Left ventricle myocardium inferior (tissue), 1 donor: ENCODE measurements around the gene ETV4. TPM values are rescaled to one million over a fixed set of nuclear protein-coding genes. Genes with fewer than 3 reads are reported as not detected.
A peak's percentile ranks its signal among the peaks of the same experiment; 100 is the strongest.

Experiments used
- DNase-seq: peaks from one replicate; pipeline ENCODE4 v3.0.0-alpha.2; 2020
- H3K27ac ChIP-seq: fragments of 200-600 bp; replicated peaks from 2 replicates; pipeline ENCODE4 v1.8.0; 2021
- H3K27me3 ChIP-seq: fragments of 200-600 bp; 2 replicates; pipeline ENCODE4 v1.8.0; 2021; ENCODE audit warnings: low read depth
- H3K36me3 ChIP-seq: fragments of 200-600 bp; 2 replicates; pipeline ENCODE4 v1.8.0; 2021
- H3K4me1 ChIP-seq: fragments of 200-600 bp; 2 replicates; pipeline ENCODE4 v1.8.0; 2021
- H3K4me3 ChIP-seq: fragments of 200-600 bp; 2 replicates; pipeline ENCODE4 v1.8.0; 2021; ENCODE audit warnings: mild to moderate bottlenecking, moderate library complexity
- H3K9me3 ChIP-seq: fragments of 200-600 bp; replicated peaks from 2 replicates; pipeline ENCODE4 v1.8.0; 2021
- CTCF ChIP-seq: fragments of 200-600 bp; IDR thresholded peaks from 2 replicates; pipeline ENCODE4 v1.8.0; 2021; ENCODE audit warnings: antibody characterized with exemption, mild to moderate bottlenecking, borderline replicate concordance
- intact Hi-C: fragments of 100-400 bp; cut with micrococcal nuclease; formaldehyde crosslinking; loops from one replicate; pipeline ENCODE4 v1.11.0; 2022
- total RNA-seq: library from RNA; stranded (reverse); fragmentation: NEBNext Ultra II Directional; extraction: Animal tissue kit (Norgen Biotek cat#: 25700); gene quantifications from one replicate; pipeline ENCODE4 v1.2.1, GENCODE V29; 2021
- donor health status: DM: no; HTN: yes; CAD: no; lungs with severe emphysema.

ETV4 gene
- total RNA-seq, 1 donor from 2014 or later, result 0.60 TPM

- TF ChIP-seq CTCF, result no peak
- Histone ChIP-seq H3K27ac (peak overlapping the region; percentile 75), H3K27me3 (no peaks in the 10 kb centered on the region)
These were observed 31.7 kb upstream of the ETV4 start for GRCh38 chr17:43577664-43578403.

GRCh38 chr17:43576563-43577229 lies 30.6 kb upstream of the ETV4 start:
- H3K27ac ChIP-seq, result no peak overlapping the region
- intact Hi-C loops, result loop anchor here (2.0 kb wide), 1 partner anchor 96 kb away; no protein-coding TSS in a partner anchor
- DNase-seq, result peak; percentile 62
- no peak overlapping the region for H3K4me3 ChIP-seq
- H3K36me3 ChIP-seq, result no peaks in the 10 kb centered on the region
- H3K4me1 ChIP-seq, result peaks cover 50% of the 10 kb centered on the region
- H3K27me3 ChIP-seq, result no peaks in the 10 kb centered on the region
- TF ChIP-seq CTCF, result peak; percentile 95
- H3K9me3 ChIP-seq, result no peaks in the 10 kb centered on the region

More at GRCh38 chr17:43577664-43578403, 31.7 kb upstream of the ETV4 start:
- no peaks in the 10 kb centered on the region for H3K9me3 ChIP-seq
- H3K4me3 ChIP-seq, result no peak overlapping the region
- H3K36me3 ChIP-seq, result no peaks in the 10 kb centered on the region
- H3K4me1 ChIP-seq, result peaks cover 53% of the 10 kb centered on the region
- intact Hi-C loops, result loop anchor here (2.0 kb wide), 1 partner anchor 95 kb away; no protein-coding TSS in a partner anchor
- no peak for DNase-seq

GRCh38 chr17:43574896-43575525 lies 28.9 kb upstream of the ETV4 start:
- Histone ChIP-seq H3K9me3 (no peaks in the 10 kb centered on the region), H3K36me3 (no peaks in the 10 kb centered on the region), H3K27ac (no peak overlapping the region), H3K27me3 (no peaks in the 10 kb centered on the region), H3K4me1 (peaks cover 34% of the 10 kb centered on the region), H3K4me3 (no peak overlapping the region)
- DNase-seq, result no peak
- intact Hi-C loops, result no loop called here
- TF ChIP-seq CTCF, result no peak

- no peaks in the 10 kb centered on the region for H3K27me3 ChIP-seq
- H3K4me3 ChIP-seq, result no peak overlapping the region
- H3K36me3 ChIP-seq, result no peaks in the 10 kb centered on the region
- DNase-seq, result no peak
- H3K27ac ChIP-seq, result no peak overlapping the region
- intact Hi-C loops, result no loop called here
- H3K9me3 ChIP-seq, result no peaks in the 10 kb centered on the region
- H3K4me1 ChIP-seq, result peaks cover 29% of the 10 kb centered on the region
- no peak for TF ChIP-seq CTCF
These were observed 28.2 kb upstream of the ETV4 start for GRCh38 chr17:43574348-43574747.

GRCh38 chr17:43573579-43574321 lies 27.6 kb upstream of the ETV4 start:
- no peak overlapping the region for H3K27ac ChIP-seq
- H3K4me3 ChIP-seq, result no peak overlapping the region
- H3K9me3 ChIP-seq, result no peaks in the 10 kb centered on the region
- peaks cover 23% of the 10 kb centered on the region for H3K4me1 ChIP-seq
- intact Hi-C loops, result no loop called here
- no peaks in the 10 kb centered on the region for H3K36me3 ChIP-seq
- no peak for DNase-seq
- H3K27me3 ChIP-seq, result no peaks in the 10 kb centered on the region
- TF ChIP-seq CTCF, result no peak
